Fibroblast of pulmonary artery (primary cell): ENCODE results near the gene GRM7.

Source experiments
- DNase-seq: peaks from one replicate; pipeline ENCODE4 v3.0.0-alpha.2; 2010; ENCODE audit warnings: low read depth
- H3K4me3 ChIP-seq: replicated peaks from 2 replicates; pipeline ENCODE4 v1.5.1; 2011; ENCODE audit warnings: low read depth, mild to moderate bottlenecking, control low read depth, low read length, moderate library complexity
- CTCF ChIP-seq: IDR thresholded peaks from 2 replicates; pipeline ENCODE4 v1.5.1; 2011; ENCODE audit warnings: mild to moderate bottlenecking, control low read depth, low read length, inconsistent platforms; ENCODE audit errors: missing control alignments

GRM7 gene

GRCh38 chr3:7620401-7620800, 759.5 kb downstream of the GRM7 start:
- H3K4me3 ChIP-seq: no peak overlapping the region
- no peak for TF ChIP-seq CTCF
- DNase-seq: no peak

- TF ChIP-seq CTCF: no peak
- no peak overlapping the region for H3K4me3 ChIP-seq
- no peak for DNase-seq
These were observed 760.2 kb downstream of the GRM7 start for GRCh38 chr3:7621046-7621630.

- TF ChIP-seq CTCF: no peak
- H3K4me3 ChIP-seq: no peak overlapping the region
- no peak for DNase-seq
These were observed 760.7 kb downstream of the GRM7 start for GRCh38 chr3:7621651-7622050.

- no peak for DNase-seq
- TF ChIP-seq CTCF: no peak
- no peak overlapping the region for H3K4me3 ChIP-seq
These were observed 764.1 kb downstream of the GRM7 start for GRCh38 chr3:7625021-7625420.

- no peak overlapping the region for H3K4me3 ChIP-seq
- DNase-seq: peak; percentile 57
- no peak for TF ChIP-seq CTCF
These were observed 769.5 kb downstream of the GRM7 start for GRCh38 chr3:7630351-7630911.

- peak overlapping the region; percentile 31 for H3K4me3 ChIP-seq
- peak; percentile 26 for TF ChIP-seq CTCF
- DNase-seq: peak; percentile 68
These were observed 770.0 kb downstream of the GRM7 start for GRCh38 chr3:7630925-7631324.

GRCh38 chr3:7632305-7632704, 771.4 kb downstream of the GRM7 start:
- no peak for DNase-seq
- no peak overlapping the region for H3K4me3 ChIP-seq
- no peak for TF ChIP-seq CTCF
